ENCODE results near the gene CCDC17.

Gene CCDC17

GRCh38 chr1:45654540-45655280 is 30.9 kb upstream of the CCDC17 start:
- DNase-seq, result no peak
- H3K27me3 ChIP-seq (replicated peaks; ENCODE audit: control insufficient read depth, insufficient read depth, low read length, poor library complexity, severe bottlenecking), result no peaks in the 10 kb centered on the region

GRCh38 chr1:45647248-45648021 is 23.6 kb upstream of the CCDC17 start:
- no peak for DNase-seq
- Histone ChIP-seq H3K27me3 (replicated peaks; ENCODE audit: control insufficient read depth, insufficient read depth, low read length, poor library complexity, severe bottlenecking) (no peaks in the 10 kb centered on the region), H3K4me1 (ENCODE audit: control insufficient read depth, insufficient read depth, low read length, poor library complexity, severe bottlenecking) (no peaks in the 10 kb centered on the region), H3K9me3 (ENCODE audit: control insufficient read depth, low read length) (no peaks in the 10 kb centered on the region), H3K27ac (ENCODE audit: insufficient read depth, low read length, poor library complexity, severe bottlenecking) (no peak overlapping the region), H3K36me3 (ENCODE audit: control insufficient read depth, insufficient read depth, low read length) (peaks cover 55% of the 10 kb centered on the region), H3K4me3 (ENCODE audit: insufficient read depth, low read depth, low read length, poor library complexity, severe bottlenecking) (no peak overlapping the region)

More at GRCh38 chr1:45654540-45655280, 30.9 kb upstream of the CCDC17 start:
- peaks cover 85% of the 10 kb centered on the region for H3K36me3 ChIP-seq (ENCODE audit: control insufficient read depth, insufficient read depth, low read length)
- no peaks in the 10 kb centered on the region for H3K4me1 ChIP-seq (ENCODE audit: control insufficient read depth, insufficient read depth, low read length, poor library complexity, severe bottlenecking)
- H3K9me3 ChIP-seq (ENCODE audit: control insufficient read depth, low read length), result no peaks in the 10 kb centered on the region
- no peak overlapping the region for H3K4me3 ChIP-seq (ENCODE audit: insufficient read depth, low read depth, low read length, poor library complexity, severe bottlenecking)
- H3K27ac ChIP-seq (ENCODE audit: insufficient read depth, low read length, poor library complexity, severe bottlenecking), result no peak overlapping the region

GRCh38 chr1:45644661-45645060 is 20.8 kb upstream of the CCDC17 start:
- Histone ChIP-seq H3K4me3 (ENCODE audit: insufficient read depth, low read depth, low read length, poor library complexity, severe bottlenecking) (no peak overlapping the region), H3K4me1 (ENCODE audit: control insufficient read depth, insufficient read depth, low read length, poor library complexity, severe bottlenecking) (no peaks in the 10 kb centered on the region), H3K27me3 (replicated peaks; ENCODE audit: control insufficient read depth, insufficient read depth, low read length, poor library complexity, severe bottlenecking) (no peaks in the 10 kb centered on the region), H3K36me3 (ENCODE audit: control insufficient read depth, insufficient read depth, low read length) (peaks cover 65% of the 10 kb centered on the region), H3K27ac (ENCODE audit: insufficient read depth, low read length, poor library complexity, severe bottlenecking) (no peak overlapping the region), H3K9me3 (ENCODE audit: control insufficient read depth, low read length) (no peaks in the 10 kb centered on the region)
- no peak for DNase-seq

GRCh38 chr1:45643978-45644377 is 20.1 kb upstream of the CCDC17 start:
- no peaks in the 10 kb centered on the region for H3K9me3 ChIP-seq (ENCODE audit: control insufficient read depth, low read length)

GRCh38 chr1:45643321-45643720 is 19.5 kb upstream of the CCDC17 start:
- Histone ChIP-seq H3K27ac (ENCODE audit: insufficient read depth, low read length, poor library complexity, severe bottlenecking) (no peak overlapping the region), H3K9me3 (ENCODE audit: control insufficient read depth, low read length) (no peaks in the 10 kb centered on the region), H3K27me3 (replicated peaks; ENCODE audit: control insufficient read depth, insufficient read depth, low read length, poor library complexity, severe bottlenecking) (no peaks in the 10 kb centered on the region), H3K36me3 (ENCODE audit: control insufficient read depth, insufficient read depth, low read length) (peaks cover 70% of the 10 kb centered on the region), H3K4me3 (ENCODE audit: insufficient read depth, low read depth, low read length, poor library complexity, severe bottlenecking) (no peak overlapping the region), H3K4me1 (ENCODE audit: control insufficient read depth, insufficient read depth, low read length, poor library complexity, severe bottlenecking) (no peaks in the 10 kb centered on the region)
- DNase-seq, result no peak

More at GRCh38 chr1:45643978-45644377, 20.1 kb upstream of the CCDC17 start:
- Histone ChIP-seq H3K4me1 (ENCODE audit: control insufficient read depth, insufficient read depth, low read length, poor library complexity, severe bottlenecking) (no peaks in the 10 kb centered on the region), H3K4me3 (ENCODE audit: insufficient read depth, low read depth, low read length, poor library complexity, severe bottlenecking) (no peak overlapping the region), H3K36me3 (ENCODE audit: control insufficient read depth, insufficient read depth, low read length) (peaks cover 70% of the 10 kb centered on the region), H3K27ac (ENCODE audit: insufficient read depth, low read length, poor library complexity, severe bottlenecking) (no peak overlapping the region), H3K27me3 (replicated peaks; ENCODE audit: control insufficient read depth, insufficient read depth, low read length, poor library complexity, severe bottlenecking) (no peaks in the 10 kb centered on the region)
- DNase-seq, result no peak

GRCh38 chr1:45640293-45640692 is 16.4 kb upstream of the CCDC17 start:
- Histone ChIP-seq H3K27ac (ENCODE audit: insufficient read depth, low read length, poor library complexity, severe bottlenecking) (no peak overlapping the region), H3K4me1 (ENCODE audit: control insufficient read depth, insufficient read depth, low read length, poor library complexity, severe bottlenecking) (no peaks in the 10 kb centered on the region), H3K4me3 (ENCODE audit: insufficient read depth, low read depth, low read length, poor library complexity, severe bottlenecking) (no peak overlapping the region), H3K9me3 (ENCODE audit: control insufficient read depth, low read length) (no peaks in the 10 kb centered on the region), H3K36me3 (ENCODE audit: control insufficient read depth, insufficient read depth, low read length) (peaks cover 74% of the 10 kb centered on the region), H3K27me3 (replicated peaks; ENCODE audit: control insufficient read depth, insufficient read depth, low read length, poor library complexity, severe bottlenecking) (no peaks in the 10 kb centered on the region)
- no peak for DNase-seq

GRCh38 chr1:45635211-45635610 is 11.4 kb upstream of the CCDC17 start:
- H3K9me3 ChIP-seq (ENCODE audit: control insufficient read depth, low read length), result no peaks in the 10 kb centered on the region
- H3K4me1 ChIP-seq (ENCODE audit: control insufficient read depth, insufficient read depth, low read length, poor library complexity, severe bottlenecking), result no peaks in the 10 kb centered on the region
- no peaks in the 10 kb centered on the region for H3K27me3 ChIP-seq (replicated peaks; ENCODE audit: control insufficient read depth, insufficient read depth, low read length, poor library complexity, severe bottlenecking)
- H3K4me3 ChIP-seq (ENCODE audit: insufficient read depth, low read depth, low read length, poor library complexity, severe bottlenecking), result no peak overlapping the region
- DNase-seq, result no peak
- peaks cover 90% of the 10 kb centered on the region for H3K36me3 ChIP-seq (ENCODE audit: control insufficient read depth, insufficient read depth, low read length)
- no peak overlapping the region for H3K27ac ChIP-seq (ENCODE audit: insufficient read depth, low read length, poor library complexity, severe bottlenecking)

GRCh38 chr1:45630429-45630828 is 6.6 kb upstream of the CCDC17 start:
- H3K27me3 ChIP-seq (replicated peaks; ENCODE audit: control insufficient read depth, insufficient read depth, low read length, poor library complexity, severe bottlenecking), result no peaks in the 10 kb centered on the region
- H3K4me3 ChIP-seq (ENCODE audit: insufficient read depth, low read depth, low read length, poor library complexity, severe bottlenecking), result no peak overlapping the region
- H3K27ac ChIP-seq (ENCODE audit: insufficient read depth, low read length, poor library complexity, severe bottlenecking), result no peak overlapping the region
- H3K4me1 ChIP-seq (ENCODE audit: control insufficient read depth, insufficient read depth, low read length, poor library complexity, severe bottlenecking), result no peaks in the 10 kb centered on the region
- peaks cover 78% of the 10 kb centered on the region for H3K36me3 ChIP-seq (ENCODE audit: control insufficient read depth, insufficient read depth, low read length)
- no peak for DNase-seq
- no peaks in the 10 kb centered on the region for H3K9me3 ChIP-seq (ENCODE audit: control insufficient read depth, low read length)

- no peak overlapping the region for H3K27ac ChIP-seq (ENCODE audit: insufficient read depth, low read length, poor library complexity, severe bottlenecking)
- H3K36me3 ChIP-seq (ENCODE audit: control insufficient read depth, insufficient read depth, low read length), result peaks cover 69% of the 10 kb centered on the region
- no peak for DNase-seq
- H3K27me3 ChIP-seq (replicated peaks; ENCODE audit: control insufficient read depth, insufficient read depth, low read length, poor library complexity, severe bottlenecking), result no peaks in the 10 kb centered on the region
- H3K4me1 ChIP-seq (ENCODE audit: control insufficient read depth, insufficient read depth, low read length, poor library complexity, severe bottlenecking), result no peaks in the 10 kb centered on the region
- H3K4me3 ChIP-seq (ENCODE audit: insufficient read depth, low read depth, low read length, poor library complexity, severe bottlenecking), result no peak overlapping the region
- H3K9me3 ChIP-seq (ENCODE audit: control insufficient read depth, low read length), result no peaks in the 10 kb centered on the region
These were observed 5.2 kb upstream of the CCDC17 start for GRCh38 chr1:45629035-45629434.

Measured in effector memory CD4-positive, alpha-beta T cell (primary cell).